ENCODE measurements around the gene RPS3A.
"Not testable (repeated sequence)": the region's sequence is repeated elsewhere in the genome, so short reads cannot be mapped to it uniquely, and the experiment has no call there.

RPS3A gene

DNA sequence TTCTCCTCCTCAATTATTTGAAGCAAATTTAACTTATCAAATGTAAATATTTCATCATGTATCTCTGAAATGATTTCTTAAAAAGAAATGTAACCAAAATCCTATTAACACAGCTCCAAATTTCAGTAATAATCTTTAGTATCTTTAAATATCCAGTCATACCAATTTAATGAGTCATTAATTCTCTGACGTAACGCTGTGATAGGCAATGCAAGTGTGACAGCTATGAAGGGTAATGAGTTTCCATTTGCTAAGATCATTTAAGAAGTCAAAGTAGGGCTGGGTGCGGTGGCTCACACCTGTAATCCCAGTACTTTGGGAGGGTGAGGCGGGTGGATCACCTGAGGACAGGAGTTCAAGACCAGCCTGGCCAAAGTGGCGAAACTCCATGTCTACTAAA lies 15.6 kb downstream of the RPS3A start:
- no peak for DNase-seq (ENCODE audit: low spot score)

DNA sequence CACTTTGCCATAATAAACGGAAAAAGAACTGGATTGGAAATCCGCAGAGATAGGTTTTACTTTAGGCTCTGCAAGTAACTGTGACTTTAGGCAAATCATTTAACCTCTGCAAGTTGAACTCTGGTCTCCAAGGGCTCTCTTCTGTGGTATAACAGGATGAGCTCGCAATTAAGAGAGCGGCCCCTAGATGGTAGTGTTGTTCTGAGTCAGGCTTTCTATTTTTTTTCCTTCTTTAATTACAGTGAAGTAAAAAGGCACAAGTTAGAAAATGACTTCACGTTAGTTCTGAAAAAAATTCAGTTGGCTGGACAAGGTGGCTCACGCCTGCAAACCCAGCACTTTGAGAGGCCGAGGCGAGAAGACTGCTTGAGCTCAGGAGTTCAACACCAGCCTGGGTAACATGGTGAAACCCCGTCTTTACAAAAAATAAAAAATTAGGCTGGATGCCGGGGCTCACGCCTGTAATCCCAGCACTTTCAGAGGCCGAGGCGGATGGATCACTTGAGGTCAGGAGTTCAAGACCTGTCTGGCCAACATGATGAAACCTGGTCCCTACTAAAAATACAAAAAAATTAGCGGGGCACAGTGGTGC lies 18.0 kb downstream of the RPS3A start:
- peak; percentile 64 for DNase-seq (ENCODE audit: low spot score)

DNA sequence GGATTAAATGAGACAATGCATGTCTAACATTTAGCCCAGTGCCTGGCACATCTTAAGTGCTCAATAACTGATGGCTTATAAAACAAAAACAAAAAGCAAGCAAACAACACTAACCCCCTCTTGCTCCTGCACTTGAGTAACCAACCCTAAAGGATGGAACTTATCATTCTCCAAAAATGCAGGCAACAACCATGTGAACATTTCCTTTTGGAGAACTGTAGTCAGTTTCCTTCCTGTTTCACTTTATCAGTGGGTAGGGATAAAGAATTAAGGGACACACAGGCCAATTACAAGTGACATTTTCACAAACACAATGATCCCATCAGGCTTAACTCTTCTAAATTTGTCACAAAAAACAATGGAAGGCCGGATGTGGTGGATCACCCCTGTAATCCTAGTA lies 30.4 kb downstream of the RPS3A start:
- DNase-seq (ENCODE audit: low spot score) = no peak

DNA sequence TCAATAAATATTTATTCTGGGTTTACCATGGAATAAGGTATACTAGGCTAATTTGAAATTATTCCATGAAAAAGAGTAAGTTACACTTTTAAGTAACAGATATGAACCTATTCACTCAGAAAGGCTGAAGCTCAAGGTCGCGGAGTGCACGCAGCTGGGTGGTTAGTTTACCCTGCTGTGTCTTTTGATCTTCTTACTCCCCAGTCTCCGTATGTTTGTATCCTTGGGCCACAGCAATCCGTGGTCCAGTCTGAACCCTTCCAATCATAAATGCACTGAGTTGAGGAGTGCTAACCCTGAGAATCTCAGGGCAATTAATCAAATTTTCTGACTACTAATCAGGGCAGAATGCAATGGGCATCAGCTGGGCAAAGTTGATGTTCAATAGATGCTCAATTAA lies 33.9 kb downstream of the RPS3A start:
- DNase-seq (ENCODE audit: low spot score) = no peak

DNA sequence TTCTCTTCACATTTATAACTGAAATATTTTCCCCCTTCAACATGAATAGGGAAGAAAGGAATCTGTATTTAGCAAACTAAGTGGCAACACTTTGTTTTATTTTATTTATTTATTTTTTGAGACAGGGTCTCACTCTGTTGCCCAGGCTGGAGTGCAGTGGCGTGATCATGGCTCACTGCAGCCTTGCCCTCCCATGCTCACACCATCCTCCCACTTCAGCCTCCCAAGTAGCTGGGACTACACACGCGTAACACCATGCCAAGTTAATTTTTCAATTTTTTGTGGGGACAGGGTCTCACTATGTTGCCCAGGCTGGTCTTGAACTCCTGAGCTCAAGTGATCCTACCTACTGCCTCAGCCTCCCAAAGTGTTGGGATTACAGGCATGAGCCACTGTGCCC lies 36.6 kb downstream of the RPS3A start:
- DNase-seq (ENCODE audit: low spot score) = not testable (repeated sequence)

DNA sequence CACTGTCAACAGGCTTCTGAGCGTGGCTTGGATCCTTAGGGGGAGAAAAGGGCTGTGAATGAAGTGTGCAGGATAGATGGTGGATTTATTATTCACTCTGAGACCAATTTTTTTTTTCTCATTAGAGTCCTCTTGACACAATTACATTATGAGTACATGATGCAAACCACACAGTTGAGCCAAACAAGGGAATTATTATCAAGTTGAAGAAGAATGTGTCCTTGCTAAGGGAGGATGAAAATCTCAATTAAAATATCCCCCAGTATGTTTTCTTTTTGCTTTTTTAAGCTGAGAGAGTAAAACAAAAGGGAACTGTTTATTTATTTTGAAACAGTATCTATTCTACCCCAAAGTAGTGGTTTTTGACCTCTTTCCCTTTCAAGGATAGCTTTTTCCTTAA lies 40.4 kb downstream of the RPS3A start:
- no peak for DNase-seq (ENCODE audit: low spot score)

DNA sequence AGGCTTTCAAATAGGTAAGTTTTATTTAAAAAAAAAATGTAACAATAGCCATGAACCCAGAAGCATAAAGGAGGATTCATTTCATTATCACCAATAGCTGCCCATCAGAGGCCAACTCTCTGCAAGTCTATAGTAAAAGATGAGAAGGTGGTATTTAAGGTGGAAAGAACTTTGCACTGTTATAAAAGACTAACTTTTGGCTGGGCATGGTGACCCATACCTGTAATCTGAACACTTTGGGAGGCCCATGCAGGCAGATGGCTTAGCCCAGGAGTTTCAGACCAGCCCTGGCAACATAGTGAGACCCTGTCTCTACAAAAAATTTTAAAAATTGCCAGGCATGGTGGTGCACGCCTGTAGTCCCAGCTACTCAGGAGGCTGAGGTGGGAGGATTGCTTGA lies 43.3 kb downstream of the RPS3A start:
- DNase-seq (ENCODE audit: low spot score) = no peak

DNA sequence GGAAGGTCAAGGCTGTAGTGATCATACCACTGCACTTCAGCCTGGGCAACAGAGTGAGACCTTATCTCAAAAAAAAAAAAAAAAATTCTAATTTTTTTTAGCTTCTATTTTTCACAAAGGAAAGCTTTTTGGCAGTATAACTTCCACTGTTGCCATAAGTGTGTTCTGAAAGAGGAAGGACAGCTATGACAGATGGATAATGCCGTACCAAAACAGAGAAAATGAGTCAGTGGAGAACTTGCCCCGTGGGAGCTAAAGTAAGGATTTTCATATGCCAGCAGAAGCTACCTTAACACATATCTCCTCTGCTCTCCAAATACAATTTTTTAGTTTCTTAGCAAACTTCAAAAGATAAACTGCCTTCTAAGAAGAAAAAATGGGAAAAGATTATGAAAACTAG lies 43.7 kb downstream of the RPS3A start:
- DNase-seq (ENCODE audit: low spot score) = peak; percentile 35

DNA sequence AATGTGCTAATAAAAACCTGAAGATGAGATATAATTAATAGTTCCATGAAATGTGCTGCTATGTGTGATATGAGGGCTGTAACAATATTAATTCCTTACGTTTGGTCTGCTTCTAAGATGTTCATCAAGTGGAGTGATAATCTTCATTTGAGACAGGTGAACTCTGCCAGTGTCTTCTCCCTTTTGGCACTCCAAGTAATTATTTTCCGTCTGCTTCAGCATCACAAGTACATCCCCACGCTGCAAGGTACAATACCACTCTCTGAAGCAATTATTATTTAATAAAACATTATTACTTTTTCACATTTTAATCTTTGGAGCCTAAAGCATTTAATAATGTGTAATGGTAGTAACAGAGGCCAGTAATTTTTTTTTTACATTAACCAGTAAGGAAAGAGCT lies 44.4 kb downstream of the RPS3A start:
- DNase-seq (ENCODE audit: low spot score) = no peak

DNA sequence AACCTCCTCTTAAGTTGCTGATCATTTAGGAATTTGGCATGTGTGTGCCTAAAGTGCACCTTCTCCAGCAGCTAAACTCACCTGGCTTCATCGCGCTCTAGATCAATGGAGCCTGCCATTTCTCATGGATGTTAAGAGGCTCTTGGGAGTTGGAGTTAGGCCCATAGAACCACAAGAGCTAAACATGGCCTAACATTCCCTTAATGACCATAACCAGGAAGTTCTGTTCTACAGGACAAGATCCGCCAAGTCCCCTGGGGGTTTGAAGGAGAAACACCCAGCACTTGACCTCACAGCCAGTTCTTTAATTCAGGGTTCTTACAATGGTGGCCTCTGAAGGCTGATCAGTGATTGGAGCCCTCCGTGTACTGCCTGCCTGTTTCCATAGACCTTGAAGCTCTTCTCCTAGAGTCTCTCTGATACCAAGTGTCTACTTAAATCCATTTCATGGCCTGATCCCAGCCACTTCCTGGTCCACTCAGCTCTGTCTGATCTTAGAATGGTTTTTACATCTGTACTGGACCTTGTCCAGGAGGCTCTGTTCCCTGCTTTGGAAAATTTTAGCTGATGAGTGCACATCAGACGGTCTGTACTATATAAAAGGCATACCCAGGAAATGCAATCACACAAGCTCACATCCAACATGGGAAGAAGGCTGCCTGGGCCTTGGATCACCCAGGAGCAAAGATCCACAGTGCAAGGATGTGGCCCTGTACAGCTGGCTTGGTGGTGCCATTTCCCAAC lies 45.1 kb downstream of the RPS3A start:
- DNase-seq (ENCODE audit: low spot score) = no peak

DNA sequence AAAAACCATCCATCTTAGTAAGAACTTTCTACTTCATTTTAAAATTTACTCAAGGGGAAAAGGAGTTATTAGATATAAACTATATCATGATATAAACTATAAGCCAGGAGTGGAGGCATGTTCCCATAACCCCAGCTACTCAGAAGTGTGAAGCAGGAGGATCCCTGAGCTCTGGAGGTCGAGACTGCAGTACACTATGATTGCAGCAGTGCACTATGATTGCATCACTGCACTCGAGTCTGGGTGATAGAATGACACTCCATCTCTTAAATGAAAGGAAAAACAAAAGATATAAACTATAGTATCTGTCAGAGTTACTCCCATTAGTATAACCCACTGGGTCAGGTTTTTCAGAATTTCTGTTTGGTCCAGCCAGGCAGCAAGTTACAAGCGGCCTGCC lies 47.6 kb downstream of the RPS3A start:
- DNase-seq (ENCODE audit: low spot score) = no peak

DNA sequence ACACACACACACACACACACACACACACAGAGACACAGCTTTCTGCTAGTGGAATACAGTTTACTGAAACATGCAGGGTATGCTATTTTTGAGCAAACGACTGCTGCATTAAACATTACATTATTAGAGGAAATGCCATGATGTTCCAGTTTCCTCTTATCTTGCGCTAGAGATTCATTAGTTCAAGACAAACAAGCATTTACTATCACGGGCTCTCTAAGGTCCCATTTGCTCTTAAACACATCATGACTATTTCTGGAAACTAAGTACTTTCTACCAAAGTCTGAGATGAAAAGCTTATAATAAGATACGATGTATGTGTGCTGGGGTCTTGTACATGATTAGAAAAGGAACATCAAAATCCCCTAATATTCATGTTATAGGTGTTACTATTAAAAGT lies 48.8 kb downstream of the RPS3A start:
- DNase-seq (ENCODE audit: low spot score) = no peak

DNA sequence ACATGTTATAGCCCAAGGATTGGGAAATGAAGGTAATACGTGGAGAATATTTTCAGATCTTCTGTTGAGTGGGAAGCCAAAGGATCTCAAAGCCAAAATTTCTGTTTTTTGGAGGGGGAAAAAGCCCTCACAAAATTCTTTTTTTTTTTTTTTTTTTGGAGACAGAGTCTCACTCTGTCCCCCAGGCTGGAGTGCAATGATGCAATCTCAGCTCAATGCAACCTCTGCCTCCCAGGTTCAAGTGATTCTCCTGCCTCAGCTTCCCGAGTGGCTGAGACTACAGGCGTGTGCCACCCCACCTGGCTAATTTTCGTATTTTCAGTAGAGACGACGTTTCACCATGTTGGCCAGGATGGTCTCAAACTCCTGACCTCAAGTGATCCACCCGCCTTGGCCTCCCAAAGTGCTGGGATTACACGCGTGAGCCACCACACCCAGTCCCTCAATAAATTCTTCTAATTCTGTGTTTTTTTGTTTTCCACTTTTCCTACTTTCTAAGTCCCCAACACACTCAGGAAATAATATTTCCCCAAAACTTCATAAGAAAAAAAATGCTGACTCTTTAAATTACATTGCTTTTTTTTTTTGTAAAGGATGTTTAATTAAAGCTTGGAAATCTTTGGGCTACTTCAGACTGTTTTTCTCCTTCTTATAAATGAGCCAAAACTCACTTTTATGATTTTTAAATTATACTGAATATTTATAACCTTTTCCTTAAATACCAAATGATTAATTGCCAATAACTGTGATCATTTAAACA lies 51.6 kb downstream of the RPS3A start:
- no peak for DNase-seq (ENCODE audit: low spot score)

DNA sequence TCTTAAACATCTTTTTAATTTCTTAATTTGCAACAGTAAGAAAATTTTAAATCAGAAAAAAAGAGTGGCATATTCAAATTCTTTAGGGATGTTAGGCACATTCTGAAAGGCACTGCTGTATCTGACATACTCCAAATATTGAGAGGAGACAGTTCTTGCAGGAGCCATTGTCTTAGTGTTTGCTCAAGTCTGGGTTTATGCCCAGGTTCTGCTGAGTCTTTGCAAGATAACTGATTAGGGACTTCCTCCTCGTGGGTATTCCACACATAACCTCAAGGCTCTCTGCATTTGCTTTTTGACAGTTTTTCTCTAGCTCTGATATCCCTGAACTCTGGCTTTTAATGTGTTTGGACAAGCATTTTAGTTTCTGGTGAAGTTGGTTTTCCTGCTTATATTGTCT lies 52.6 kb downstream of the RPS3A start:
- no peak for DNase-seq (ENCODE audit: low spot score)

DNA sequence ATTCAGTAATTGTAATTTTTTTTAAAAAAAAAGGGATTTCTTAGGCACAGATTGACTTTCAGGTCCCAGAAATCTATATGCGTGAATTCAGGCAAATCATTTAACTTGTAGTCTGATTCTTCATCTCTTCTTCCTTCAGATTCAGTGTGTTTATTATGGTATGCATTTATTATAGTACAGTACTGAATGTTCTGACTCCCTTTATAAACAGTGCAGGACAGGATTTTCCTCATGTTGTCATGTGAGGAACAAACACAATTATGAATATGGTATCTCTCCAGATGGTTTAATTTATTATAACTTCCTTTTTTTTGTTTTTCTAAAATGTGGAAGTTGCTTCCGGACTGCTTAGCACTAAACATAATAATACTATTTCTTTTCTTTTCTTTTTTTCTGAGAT lies 54.2 kb downstream of the RPS3A start:
- no peak for DNase-seq (ENCODE audit: low spot score)
